HG03457 (cell line): ENCODE results near the gene GCLC.

Experiments
- ATAC-seq: cut with Tn5 transposase; IDR thresholded peaks from one replicate; pipeline ENCODE4 v1.9.1; 2021; ENCODE audit warnings: moderate number of reproducible peaks; ENCODE audit not compliant: unreplicated experiment

The GCLC gene

GRCh38 chr6:53461041-53461656 is 83.8 kb downstream of the GCLC start:
- ATAC-seq: peak; percentile 73

- ATAC-seq: no peak
Measured at GRCh38 chr6:53458105-53458866, 86.6 kb downstream of the GCLC start.

- ATAC-seq: no peak
Measured at GRCh38 chr6:53456809-53457208, 88.1 kb downstream of the GCLC start.

GRCh38 chr6:53455678-53456077 is 89.2 kb downstream of the GCLC start:
- ATAC-seq: no peak

GRCh38 chr6:53451165-53451564 is 93.7 kb downstream of the GCLC start:
- no peak for ATAC-seq

GRCh38 chr6:53447865-53448264 is 97.0 kb downstream of the GCLC start:
- ATAC-seq: no peak
